Stimulated activated CD8-positive, alpha-beta memory T cell treated with anti-CD3 and anti-CD28 coated beads, Interleukin-7, amount 100 ng/mL, for 1 hour (primary cell): ENCODE data around the gene KRT27.
"Not testable (repeated sequence)": the region's sequence is repeated elsewhere in the genome, so short reads cannot be mapped to it uniquely, and the experiment has no call there.

Experiments used
- DNase-seq, 2 donors: peaks; one replicate each; pipeline ENCODE4 v3.0.0-alpha.2; 2020; ENCODE audit warnings: low read depth in 2 of 2

Gene KRT27

GRCh38 chr17:40755231-40755630 is 27.1 kb downstream of the KRT27 start, which contains the start of gene KRT25:
Gene KRT25 (minus strand): TSS chr17:40755331. CDS start chr17:40755271, 60 bp downstream.
- no peak for DNase-seq

DNA sequence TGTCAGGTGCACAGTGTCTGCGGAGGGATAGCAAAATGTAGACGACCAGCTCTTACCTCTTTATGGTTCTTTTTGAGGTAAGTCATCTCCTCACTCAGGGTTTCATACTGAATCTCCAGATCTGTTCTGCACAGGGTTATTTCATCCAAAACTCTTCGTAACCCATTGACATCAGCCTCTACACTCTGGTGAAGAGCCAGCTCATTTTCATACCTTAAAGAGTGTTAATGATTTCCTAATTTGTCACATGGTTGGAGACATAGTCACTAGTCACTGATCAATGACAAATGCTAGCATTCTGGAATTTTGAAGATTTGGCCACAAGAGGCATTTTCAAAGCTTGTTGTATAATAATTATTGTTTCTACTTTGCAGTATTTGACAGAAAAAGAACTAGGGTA is 28.5 kb downstream of the KRT27 start:
- DNase-seq: no peak

DNA sequence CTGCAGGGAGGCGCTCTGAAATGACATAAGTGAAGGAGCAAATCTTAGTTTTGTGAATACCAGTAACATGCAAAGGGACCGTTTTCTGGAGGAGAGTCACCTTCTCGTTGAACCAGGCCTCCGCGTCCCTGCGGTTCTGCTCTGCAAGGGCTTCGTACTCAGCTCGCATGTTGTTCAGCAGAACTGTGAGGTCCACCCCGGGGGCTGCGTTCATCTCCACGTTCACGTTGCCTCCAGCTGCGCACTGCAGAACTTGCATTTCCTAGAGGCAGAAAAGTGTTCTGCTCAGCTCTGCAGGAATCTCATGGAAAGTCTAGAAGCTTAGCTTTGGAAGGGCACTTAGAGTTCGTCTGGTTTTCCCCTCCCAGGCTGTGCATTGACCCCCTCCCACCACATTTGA is 31.3 kb downstream of the KRT27 start:
- no peak for DNase-seq

DNA sequence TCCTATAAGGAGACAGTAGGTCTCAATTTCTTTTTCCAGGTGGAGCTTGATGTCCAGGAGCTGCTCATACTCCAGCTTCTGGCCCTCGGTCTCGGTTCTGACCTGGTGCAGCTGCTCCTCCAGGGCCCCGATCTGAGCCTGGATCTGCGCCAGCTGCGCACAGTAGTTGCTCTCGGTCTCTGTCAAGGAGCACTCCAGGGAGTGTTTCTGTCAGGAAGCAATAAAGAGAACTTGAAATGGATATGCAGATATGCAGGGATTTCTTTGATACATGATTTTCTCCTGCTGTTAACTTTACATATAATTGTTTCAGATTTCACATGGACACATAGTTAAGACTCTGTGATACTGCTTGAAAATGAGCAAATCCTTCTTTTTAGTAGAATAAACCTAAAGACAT is 32.0 kb downstream of the KRT27 start:
- DNase-seq: no peak

- DNase-seq: not testable (repeated sequence)
Observed at GRCh38 chr17:40748666-40749065, 33.7 kb downstream of the KRT27 start.

- DNase-seq: no peak
Observed at GRCh38 chr17:40738553-40738952, 43.8 kb downstream of the KRT27 start.

DNA sequence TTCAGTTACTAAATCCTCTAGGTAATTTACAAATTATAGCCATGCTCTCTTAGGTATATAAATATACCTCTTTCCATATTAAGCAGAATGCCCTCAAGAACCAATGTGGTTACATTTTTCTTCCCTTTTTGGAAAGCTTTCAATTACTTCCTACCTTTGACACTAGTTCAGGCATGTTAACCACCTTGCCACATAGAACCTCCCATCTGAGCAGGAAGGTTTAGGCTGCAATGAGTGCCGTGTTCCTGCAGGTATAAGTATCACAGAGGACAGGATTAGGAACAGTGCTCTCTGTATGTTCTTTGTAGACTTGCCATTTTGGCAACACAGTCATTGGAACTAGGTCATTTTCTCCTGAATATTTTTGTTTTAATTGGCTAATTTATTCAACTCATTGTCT is 47.3 kb downstream of the KRT27 start:
- no peak for DNase-seq

GRCh38 chr17:40734018-40734417 is 48.3 kb downstream of the KRT27 start:
- no peak for DNase-seq

GRCh38 chr17:40730970-40731369 is 51.4 kb downstream of the KRT27 start:
- no peak for DNase-seq

GRCh38 chr17:40727447-40728231 is 54.7 kb downstream of the KRT27 start:
- no peak for DNase-seq

DNA sequence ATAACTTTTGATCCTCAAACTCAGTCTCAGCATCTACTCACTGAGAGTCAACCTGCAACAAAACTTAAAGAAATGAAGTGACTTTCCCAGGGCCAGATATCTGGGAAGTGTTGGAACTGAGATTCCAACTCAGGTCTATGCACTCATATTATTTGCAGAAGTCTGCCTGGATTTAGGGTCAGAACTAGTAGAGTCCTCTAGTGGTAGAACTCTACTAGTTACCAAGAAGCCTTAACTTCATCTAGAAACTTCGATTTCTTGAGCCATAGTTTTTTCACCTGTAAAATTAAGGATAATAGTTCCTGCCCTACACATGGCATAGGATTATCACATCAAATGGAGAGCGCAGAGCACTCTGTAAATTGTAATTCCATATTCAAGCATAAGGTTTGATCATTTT is 55.4 kb downstream of the KRT27 start:
- no peak for DNase-seq
